GM21381 (cell line): Measurements from ENCODE around the gene GABRD.

Experiments used
- ATAC-seq: cut with Tn5 transposase; IDR thresholded peaks from one replicate; pipeline ENCODE4 v1.9.1; 2021; ENCODE audit warnings: mild to moderate bottlenecking, moderate library complexity; ENCODE audit not compliant: unreplicated experiment

GABRD gene

GRCh38 chr1:2072109-2072806 is 53.1 kb downstream of the GABRD start:
- no peak for ATAC-seq

GRCh38 chr1:2072891-2073290 is 53.7 kb downstream of the GABRD start:
- no peak for ATAC-seq

GRCh38 chr1:2073382-2074230 is 54.5 kb downstream of the GABRD start:
- no peak for ATAC-seq

GRCh38 chr1:2074396-2074795 is 55.3 kb downstream of the GABRD start:
- ATAC-seq: no peak

GRCh38 chr1:2074944-2075740 is 56.0 kb downstream of the GABRD start:
- no peak for ATAC-seq

- ATAC-seq: no peak
These were observed 57.7 kb downstream of the GABRD start for GRCh38 chr1:2076826-2077225.

- no peak for ATAC-seq
These were observed 59.0 kb downstream of the GABRD start for GRCh38 chr1:2078170-2078569.

- no peak for ATAC-seq
These were observed 60.4 kb downstream of the GABRD start for GRCh38 chr1:2079396-2080085.

- no peak for ATAC-seq
These were observed 61.0 kb downstream of the GABRD start for GRCh38 chr1:2080140-2080539.
